ENCODE results near the gene ZNF410.
A peak's percentile ranks its signal among the peaks of the same experiment; 100 is the strongest.
"Not testable (repeated sequence)": the region's sequence is repeated elsewhere in the genome, so short reads cannot be mapped to it uniquely, and the experiment has no call there.

The ZNF410 gene, protein sequence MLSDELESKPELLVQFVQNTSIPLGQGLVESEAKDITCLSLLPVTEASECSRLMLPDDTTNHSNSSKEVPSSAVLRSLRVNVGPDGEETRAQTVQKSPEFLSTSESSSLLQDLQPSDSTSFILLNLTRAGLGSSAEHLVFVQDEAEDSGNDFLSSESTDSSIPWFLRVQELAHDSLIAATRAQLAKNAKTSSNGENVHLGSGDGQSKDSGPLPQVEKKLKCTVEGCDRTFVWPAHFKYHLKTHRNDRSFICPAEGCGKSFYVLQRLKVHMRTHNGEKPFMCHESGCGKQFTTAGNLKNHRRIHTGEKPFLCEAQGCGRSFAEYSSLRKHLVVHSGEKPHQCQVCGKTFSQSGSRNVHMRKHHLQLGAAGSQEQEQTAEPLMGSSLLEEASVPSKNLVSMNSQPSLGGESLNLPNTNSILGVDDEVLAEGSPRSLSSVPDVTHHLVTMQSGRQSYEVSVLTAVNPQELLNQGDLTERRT

DNA sequence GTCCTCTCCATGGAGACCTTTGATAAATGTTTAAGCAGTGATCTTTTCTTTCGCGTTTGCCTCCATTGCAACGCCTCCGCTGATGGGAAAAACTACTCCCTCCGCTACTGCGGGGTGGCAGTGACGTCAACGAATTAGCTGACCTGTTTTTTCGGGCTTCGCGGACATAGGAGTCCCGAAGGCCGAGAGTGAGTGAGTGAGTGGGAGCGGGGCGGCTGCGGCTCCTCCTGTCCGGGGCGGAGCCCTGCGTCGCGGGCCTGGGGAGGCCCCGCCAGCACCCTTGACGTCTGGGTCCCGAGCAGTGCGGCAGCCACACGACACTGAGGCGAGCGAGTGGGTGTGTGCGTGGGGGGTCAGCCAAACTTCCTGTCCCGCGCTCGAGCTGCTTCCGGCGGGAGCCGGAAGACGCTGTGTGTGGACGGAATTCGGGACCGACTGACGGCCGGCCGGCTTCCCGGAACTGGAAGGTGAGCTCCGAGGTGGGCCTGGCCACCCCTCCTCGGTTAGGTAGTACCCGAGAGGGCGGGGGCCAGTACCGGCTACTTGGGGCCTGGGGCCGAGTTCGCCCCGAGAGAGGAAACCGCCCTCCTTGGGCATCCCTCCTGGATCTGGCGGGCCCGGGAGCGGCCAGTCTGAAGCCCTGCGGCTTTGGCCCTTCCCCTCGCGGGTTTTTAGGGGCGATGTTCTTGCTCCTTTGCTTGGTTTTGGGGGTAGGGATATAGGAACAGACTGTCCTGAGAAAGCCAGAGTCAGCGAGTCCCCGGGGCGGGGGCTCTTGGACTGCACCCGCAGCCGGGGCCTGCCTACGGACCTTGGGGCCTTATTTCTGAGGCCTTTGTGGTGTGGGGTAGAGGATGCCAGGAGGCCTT lies at the start of gene ZNF410:
Gene ZNF410, plus strand, starts transcription at position 411 of the 869 bp plus-strand sequence. CDS start 5,317 bp downstream, outside the sequence.
- DNase-seq = peak; percentile 91

DNA sequence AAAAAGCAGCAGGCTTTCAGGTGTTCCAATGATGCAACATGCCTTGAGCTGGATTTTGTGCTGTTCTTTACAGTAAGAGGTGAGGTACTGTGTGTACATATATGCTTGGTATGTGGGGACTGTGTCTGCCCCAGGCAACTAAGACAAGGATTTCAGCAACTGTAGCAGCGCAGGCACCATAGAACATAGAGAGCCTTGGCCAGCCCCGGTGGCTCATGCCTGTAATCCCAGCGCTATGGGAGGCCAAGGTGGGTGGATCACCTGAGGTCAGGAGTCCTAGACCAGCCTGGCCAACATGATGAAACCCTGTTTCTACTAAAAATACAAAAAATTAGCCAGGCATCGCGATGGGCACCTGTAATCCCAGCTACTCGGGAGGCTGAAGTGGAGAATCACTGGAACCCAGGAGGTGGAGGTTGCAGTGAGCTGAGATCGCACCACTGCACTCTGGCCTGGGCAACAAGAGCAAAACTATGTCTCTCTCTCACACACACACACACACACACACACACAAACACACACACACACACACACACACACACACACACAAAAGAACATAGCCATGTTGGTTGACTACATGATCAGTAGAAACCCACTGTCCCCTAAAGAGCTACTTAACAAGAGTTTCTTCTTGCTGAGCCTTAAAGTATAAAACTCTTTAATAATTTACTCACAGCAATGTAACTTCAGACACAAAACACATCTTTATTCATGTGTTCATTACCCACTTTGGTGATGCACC lies 48.2 kb upstream of the ZNF410 start:
- DNase-seq = not testable (repeated sequence)

DNA sequence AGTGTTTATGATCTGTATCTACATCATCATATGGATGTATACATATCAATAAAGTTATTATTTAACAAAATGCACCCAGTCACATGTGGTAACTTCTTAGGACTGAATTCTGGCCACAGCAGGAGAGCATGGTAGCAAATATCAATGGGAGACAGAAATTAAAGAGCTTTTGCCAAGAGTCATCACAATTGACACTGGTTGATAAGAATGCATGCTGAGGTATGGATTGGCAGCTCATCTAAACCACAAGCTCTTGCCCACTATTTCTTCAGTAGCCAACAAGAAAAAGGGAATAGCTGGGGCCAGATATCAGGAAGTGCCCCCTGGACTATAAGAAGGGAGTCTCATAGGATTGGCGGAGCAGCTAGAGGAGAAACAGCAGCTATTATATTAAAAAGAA lies 44.5 kb upstream of the ZNF410 start:
- no peak for DNase-seq

DNA sequence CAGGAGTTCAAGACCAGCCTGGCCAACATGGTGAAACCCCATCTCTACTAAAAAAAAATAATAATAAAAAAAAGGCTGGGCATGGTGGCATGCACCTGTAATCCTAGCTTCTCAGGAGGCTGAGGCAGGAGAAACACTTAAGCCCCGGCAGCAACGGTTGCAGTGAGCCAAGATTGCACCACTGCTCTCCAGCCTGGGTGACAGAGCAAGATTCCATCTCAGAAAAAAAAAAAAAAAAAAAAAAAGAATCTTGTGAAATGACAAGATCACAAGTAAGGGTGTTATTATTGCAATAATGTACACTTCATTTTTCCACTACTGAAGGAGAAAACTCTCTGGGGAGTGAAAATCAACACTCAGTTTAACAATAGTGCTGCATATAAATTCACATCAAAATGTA lies 43.8 kb upstream of the ZNF410 start:
- DNase-seq = no peak

DNA sequence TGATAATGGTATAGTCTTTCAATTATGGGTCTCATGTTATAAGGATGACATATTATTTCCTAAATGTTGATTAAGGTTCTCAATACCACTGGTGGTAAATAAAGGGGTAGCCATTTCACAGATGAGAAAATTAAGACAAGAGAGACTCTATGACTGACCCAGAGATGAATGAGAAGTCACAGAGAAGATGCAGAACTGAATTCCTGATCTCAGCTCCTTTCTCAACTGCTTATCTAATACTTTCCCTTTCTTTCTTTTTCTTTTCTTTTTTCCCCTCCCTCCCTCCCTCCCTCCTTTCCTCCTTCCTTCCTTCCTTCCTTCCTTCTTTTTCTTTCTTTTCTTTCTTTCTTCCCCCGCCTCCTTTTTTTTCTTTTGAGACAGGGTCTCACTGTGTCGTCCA lies 43.4 kb upstream of the ZNF410 start:
- DNase-seq = no peak

DNA sequence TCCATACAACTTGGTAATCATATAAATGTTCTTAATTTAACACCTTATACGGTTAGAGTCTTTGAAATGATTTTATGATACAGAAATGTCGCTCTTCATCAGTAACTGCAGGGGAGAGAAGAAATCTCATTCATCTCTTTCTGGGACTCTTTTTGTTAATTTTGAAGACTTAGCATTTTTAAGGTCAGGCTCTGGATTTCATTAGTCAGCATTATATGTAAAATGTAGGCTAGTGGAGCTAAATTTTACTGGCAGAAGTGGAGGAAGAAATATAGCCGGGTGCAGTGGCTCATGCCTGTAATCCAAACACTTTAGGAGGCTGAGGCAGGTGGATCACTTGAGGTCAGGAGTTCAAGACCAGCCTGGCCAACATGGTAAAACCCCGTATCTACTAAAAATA lies 39.7 kb upstream of the ZNF410 start:
- DNase-seq = peak; percentile 18

DNA sequence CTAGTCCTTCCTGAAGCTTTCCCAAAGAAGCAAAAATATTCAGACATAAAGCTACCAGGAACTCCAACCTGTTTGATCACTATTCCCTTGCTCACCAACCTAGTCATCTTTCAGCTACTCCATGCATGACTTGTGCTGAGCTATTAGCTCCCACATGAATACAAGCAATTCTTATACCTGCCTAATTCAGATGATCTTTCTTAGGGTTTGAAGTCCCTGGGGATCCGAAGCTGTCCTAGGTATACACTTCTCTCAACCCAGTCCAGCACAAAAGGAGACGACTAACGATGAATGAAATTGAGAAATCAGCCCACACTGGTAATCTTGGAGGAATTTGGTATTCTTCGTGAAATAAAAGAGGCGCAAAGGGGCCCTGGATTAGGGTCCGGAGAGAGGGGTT lies 35.7 kb upstream of the ZNF410 start:
- no peak for DNase-seq

DNA sequence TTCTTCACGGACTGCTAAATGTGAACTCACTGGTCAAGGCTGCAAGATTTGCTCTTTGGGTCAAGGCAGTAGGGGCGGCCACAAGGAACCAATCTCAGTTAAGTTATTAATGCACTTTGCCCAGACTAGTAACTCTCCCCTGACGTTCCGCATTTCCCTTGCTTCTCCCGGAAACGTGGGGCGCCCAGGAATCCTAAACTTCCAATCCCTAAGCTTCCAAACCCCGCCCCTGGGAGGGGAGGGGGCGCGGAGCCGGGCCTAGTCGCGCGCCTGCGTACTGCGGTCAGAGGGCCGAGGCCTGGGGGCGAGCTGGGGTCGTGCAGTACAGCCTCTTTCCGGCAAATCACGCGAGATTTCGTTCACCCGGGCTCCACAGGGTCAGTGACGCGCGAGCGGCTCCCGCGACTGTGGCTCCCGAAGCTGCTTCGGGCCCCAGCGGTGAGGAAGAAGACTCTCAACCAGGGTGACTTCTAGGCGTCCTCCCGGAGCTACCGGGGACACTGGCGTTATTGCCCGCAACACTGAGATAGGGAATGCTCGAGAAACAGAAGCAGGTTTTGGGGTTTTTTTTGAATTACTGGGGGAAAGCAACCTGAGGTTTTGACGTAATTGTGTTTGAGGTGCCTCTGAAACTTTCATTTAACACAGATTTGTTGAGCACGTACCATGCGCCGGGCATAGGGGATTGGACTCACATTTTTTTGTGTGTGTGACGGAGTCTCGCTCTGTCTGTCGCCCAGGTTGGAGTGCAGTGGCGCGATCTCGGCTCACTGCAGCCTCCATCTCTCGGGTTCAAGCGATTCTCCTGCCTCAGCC lies 34.9 kb upstream of the ZNF410 start, which contains the start of gene PTGR2:
Gene PTGR2, plus strand, starts transcription at position 265 of the 816 bp plus-strand sequence. CDS start 7,032 bp downstream, outside the sequence.
- DNase-seq = peak; percentile 70

DNA sequence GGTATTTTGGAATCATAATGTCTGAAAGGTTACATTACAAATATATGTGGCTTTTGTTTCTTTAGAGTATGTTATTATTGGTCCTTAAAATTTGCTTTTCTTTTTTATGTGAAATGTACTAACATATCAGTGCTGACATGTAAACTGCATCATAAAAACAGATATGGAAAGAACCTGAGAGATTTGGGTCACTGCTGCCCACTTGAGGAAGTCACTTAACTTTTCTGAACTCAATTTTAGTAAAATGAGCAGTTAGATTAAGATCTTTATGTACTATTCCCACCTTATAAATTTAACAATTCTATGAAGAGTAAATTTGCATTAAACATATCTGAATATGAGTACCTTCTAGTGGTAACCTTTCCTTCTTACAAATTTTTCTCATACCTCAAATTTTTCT lies 27.5 kb upstream of the ZNF410 start:
- no peak for DNase-seq

DNA sequence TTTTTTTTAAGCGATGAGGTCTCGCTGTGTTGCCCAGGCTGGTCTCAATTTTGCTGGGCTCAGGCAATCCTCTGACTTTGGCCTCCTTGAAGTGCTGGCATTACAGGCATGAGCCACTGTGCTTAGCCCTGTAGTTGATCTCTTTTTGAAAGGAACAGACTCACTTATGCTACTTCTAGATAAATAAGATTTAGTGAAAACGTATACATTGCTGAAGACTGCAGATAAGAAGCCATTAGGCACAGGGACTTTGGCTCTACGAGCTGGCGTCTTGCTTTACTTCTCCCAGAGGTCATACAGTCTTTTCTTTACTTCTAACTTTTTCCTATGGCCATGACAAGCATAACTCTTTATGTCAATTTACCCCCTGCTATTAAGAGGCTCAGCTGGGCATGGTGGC lies 25.6 kb upstream of the ZNF410 start:
- DNase-seq = no peak

DNA sequence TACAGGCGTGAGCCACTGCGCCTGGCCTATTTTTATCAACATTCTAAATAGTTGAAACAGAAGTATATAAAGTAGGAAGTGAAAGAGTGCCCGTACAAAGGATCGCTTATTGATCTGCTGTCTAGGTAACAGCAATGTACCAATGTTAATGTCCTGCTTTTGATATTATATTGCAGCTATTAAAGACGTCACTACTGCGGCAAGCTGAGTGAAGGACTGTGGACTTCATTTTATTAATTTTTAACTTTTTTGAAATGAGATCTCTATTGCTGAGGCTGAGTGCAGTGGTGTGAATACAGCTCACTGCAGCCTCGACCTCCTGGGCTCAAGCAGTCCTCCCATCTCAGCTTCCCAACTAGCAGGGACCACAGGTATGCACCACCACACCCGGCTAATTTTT lies 24.2 kb upstream of the ZNF410 start:
- no peak for DNase-seq

DNA sequence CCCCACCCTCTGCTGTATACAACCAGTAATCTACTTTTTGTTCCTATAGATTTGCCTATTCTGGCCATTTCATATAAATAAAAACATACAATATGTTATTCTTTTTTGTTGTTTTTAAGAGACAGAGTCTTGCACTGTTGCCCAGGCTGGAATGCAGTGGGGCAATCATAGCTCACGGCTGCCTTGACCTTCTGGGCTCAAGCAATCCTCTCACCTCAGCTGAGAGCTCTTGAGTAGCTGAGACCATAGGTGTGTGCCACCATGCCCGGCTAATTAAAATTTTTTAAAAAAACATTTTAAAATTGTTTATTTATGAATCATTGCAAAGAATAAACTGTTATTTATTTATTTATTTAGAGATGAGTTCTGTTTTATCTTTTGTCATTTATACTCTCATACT lies 23.4 kb upstream of the ZNF410 start:
- DNase-seq = no peak

DNA sequence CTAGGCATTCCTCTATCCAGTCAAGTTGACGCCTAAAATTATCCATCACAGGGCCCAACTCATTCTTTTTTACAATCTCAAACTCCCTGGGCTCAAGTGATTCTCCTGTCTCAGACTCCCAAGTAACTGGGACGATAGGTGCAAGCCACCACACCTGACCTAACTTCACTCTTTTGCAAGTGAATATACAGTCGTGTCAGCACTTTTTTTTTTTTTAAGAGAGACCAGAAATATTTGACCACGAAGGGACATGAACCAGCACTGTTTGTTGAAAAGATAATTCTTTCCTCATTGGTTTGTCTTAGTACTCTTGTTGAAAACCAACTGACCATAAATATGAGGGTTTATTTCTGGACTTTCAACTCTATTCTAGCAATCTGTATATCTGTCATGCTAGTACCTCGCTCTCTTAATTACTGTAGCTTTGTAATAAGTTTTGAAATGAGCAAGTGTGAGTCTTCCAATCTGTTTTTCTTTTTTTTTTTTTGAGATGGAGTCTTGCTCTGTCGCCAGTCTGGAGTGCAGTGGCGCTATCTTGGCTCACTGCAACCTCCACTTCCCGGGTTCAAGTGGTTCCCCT lies 21.0 kb upstream of the ZNF410 start:
- no peak for DNase-seq

DNA sequence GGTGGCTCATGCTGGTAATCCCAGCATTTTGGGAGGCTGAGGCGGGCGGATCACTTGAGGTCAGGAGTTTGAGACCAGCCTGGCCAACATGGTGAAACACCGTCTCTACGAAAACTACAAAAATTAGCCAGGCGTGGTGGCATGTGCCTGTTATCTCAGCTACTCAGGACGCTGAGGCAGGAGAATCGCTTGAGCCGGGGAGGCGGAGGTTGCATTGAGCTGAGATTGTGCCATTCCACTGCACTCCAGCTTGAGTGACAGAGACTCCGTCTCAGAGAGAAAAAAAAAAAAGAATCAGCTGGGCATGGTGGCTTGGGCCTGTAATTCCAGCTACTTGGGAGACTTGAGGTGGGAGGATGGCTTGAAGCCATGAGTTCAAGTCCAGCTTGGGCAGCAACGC lies 16.9 kb upstream of the ZNF410 start:
- DNase-seq = not testable (repeated sequence)

DNA sequence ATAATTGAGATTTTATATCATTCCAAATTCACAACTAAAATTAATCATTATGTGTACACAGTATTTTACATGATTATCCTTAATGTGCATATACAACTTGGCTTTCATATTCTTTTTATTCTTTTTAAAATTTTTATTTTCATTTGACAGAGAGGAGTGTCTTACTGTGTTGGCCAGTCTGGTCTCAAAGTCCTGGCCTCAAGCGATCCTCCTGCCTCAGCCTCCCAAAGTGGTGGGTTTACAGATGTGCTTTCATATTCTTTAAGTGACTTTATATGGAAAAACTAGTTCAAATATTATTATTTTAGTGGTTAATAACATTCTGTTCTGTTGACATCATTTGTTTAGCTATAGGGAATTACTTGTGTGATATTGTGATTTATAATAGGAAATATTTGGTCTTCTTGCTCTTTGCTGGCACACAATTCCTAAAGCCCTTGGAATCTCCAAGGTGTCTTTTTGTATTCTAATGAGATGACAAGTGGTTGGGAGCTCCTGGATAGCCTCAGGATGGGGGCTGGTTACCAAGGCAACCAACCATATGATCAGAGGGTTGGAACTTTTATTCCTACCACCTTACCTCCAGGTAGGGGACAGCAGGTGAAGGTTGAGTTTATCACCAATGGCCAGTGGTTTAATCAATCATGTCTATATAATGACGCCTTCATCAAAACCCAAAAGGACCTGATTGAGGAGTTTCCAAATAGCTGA lies 16.0 kb upstream of the ZNF410 start:
- no peak for DNase-seq

DNA sequence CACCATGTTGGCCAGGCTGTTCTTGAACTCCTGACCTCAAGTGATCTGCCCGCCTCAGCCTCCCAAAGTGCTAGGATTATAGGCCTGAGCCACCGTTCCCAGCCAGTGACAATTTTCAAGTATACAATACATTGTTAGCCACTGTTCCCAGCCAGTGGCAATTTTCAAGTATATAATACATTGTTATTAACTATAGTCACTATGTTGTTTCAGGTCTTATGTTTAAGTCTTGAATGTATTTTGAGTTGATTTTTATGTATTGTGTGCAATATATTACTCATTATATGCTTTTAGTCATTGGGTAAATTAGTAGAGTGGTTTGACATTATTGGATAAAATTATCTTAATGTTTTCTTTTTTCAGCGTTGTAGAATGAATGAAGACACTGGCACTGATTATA lies 13.0 kb upstream of the ZNF410 start:
- DNase-seq = no peak

DNA sequence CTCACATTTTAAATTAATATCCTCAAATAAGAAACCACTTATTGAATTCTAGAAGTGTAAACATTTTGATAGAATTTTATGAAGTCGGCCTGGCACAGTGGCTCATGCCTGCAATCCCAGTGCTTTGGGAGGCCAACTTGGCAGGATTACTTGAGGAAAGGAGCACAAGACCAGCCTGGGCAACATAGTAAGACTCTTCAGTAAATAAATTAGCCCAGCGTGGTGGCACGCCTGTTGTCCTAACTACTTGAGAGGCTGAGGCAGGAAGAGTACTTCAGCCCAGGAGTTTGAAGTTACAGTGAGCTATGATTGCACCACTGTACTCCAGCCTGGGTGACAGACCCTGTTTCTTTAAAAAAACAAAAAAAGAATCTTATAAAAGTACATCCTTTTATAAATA lies 8.9 kb upstream of the ZNF410 start:
- no peak for DNase-seq

DNA sequence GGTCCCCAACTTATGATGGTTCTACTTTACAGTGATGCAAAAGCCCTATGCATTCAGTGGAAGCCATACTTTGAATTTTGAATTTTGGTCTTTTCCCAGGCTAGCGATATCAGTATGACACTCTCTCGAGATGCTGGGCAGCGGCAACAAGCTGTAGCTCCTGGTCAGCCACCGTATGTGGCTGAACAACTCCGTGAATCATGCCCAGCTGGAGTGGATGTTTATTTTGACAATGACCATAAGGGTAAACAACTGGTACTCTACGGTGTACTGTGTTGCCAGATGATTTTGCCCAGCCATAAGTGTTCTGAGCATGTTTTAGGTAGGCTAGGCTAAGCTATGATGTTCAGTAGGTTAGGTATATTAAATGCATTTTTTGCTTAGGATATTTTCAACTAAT lies 8.2 kb upstream of the ZNF410 start:
- DNase-seq = no peak

DNA sequence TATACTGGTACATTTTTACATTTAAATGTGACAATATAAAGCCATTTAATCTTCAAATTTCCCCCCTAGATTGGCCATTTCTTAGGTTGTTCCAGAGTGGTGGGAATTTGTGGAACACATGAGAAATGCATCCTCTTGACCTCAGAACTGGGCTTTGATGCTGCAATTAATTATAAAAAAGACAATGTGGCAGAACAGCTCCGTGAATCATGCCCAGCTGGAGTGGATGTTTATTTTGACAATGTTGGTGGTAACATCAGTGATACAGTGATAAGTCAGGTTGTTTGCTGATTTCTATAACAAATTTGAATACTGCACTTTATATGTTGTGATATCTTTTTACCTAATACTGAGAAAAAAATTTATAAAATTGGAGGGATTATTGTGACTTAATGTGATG lies 7.6 kb upstream of the ZNF410 start:
- DNase-seq = no peak

DNA sequence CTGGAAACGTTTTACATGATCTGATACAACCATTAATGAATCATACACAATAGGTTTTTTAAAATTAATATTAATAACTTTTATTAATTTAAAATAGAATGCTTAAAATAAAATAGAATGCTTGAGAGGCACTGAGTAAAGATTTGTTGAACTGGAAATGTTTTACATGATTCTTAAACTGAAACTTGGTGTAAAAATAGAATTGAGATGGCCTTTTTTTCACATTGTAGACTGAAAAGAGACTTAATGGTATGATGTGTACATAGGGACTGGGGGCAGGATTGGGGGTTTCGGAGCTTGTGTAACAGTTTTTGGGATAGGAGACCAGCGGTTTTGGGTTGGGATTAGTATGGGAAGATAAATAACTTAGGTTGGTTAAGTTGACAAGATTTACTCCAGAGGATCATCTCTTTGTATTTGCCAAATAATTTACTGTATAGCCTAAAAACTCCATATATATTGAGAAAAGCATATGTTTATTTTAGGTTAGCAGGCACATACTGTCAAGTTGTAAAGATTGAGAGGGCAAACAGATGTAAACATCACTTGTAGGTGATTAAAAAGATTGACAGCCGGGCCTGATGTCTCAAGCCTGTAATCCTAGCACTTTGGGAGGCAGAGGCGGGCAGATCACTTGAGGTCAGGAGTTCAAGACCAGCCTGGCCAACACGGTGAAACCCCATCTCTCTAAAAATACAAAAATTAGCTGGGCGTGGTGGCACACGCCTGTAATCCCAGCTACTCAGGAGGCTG lies 2.0 kb upstream of the ZNF410 start:
- DNase-seq = no peak

DNA sequence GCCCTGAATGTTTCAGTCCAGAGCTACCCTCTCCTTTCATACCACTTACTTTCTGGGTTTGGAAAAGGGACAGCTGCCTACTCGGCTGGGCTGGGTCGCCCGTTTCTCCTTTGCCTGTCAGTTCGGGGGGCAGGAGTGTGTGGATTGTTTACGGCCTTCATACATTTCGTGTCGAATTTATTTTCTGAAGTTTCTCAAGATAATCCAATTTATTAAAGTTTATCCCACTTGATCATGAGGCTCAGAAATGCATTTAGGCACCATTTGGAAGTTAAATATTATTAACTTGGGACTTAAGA lies 608 bp downstream of the ZNF410 start:
- DNase-seq = no peak
